ENCODE data around the gene TYMP. TPM values are rescaled to one million over a fixed set of nuclear protein-coding genes. Genes with fewer than 3 reads are reported as not detected.
A peak's percentile ranks its signal among the peaks of the same experiment; 100 is the strongest.

TYMP gene
- total RNA-seq, 2 donors from 2014 or later: 1.2 to 2.1 TPM

- Mint-ChIP-seq H3K36me3 (ENCODE audit: low read depth) (peaks cover 2% of the 10 kb centered on the region), H3K27ac (no peak overlapping the region), H3K27me3 (ENCODE audit: insufficient read depth) (no peaks in the 10 kb centered on the region), H3K9me3 (no peaks in the 10 kb centered on the region), H3K4me3 (no peak overlapping the region), H3K4me1 (peaks cover 8% of the 10 kb centered on the region)
- no peak overlapping the region for H3K4me3 ChIP-seq (ENCODE audit: low read length)
- H3K27ac ChIP-seq (ENCODE audit: low read depth, low read length): no peak overlapping the region
- WGBS, 2 experiments (ENCODE audit: insufficient coverage in 1 of 2, insufficient read length in 1 of 2): 90 to 92% methylated on average over 8 to 14 of the region's 14 CpGs
- no peak for TF ChIP-seq CTCF (conservative IDR thresholded peaks at IDR 0.05)
- H3K4me1 ChIP-seq (ENCODE audit: control insufficient read depth, insufficient read depth, low read length): peaks cover 8% of the 10 kb centered on the region
- H3K9me3 ChIP-seq (ENCODE audit: control insufficient read depth, low read length): no peaks in the 10 kb centered on the region
- peaks cover 15% of the 10 kb centered on the region for H3K36me3 ChIP-seq (ENCODE audit: control insufficient read depth, insufficient read depth, low read length)
- no peak for DNase-seq
- H3K9ac ChIP-seq (ENCODE audit: extremely low read depth, low read length, poor library complexity, severe bottlenecking): no peak overlapping the region
- no peaks in the 10 kb centered on the region for H3K27me3 ChIP-seq (ENCODE audit: control insufficient read depth, insufficient read depth, low read length, poor library complexity, severe bottlenecking)
Observed at GRCh38 chr22:50505276-50505775, 24.5 kb downstream of the TYMP start.

GRCh38 chr22:50504369-50505211, 25.2 kb downstream of the TYMP start:
- no peaks in the 10 kb centered on the region for H3K27me3 Mint-ChIP-seq (ENCODE audit: insufficient read depth)
- peaks cover 2% of the 10 kb centered on the region for H3K36me3 Mint-ChIP-seq (ENCODE audit: low read depth)
- Histone ChIP-seq H3K27me3 (ENCODE audit: control insufficient read depth, insufficient read depth, low read length, poor library complexity, severe bottlenecking) (no peaks in the 10 kb centered on the region), H3K36me3 (ENCODE audit: control insufficient read depth, insufficient read depth, low read length) (peaks cover 15% of the 10 kb centered on the region), H3K27ac (ENCODE audit: low read depth, low read length) (no peak overlapping the region), H3K4me3 (ENCODE audit: low read length) (no peak overlapping the region), H3K9ac (ENCODE audit: extremely low read depth, low read length, poor library complexity, severe bottlenecking) (no peak overlapping the region), H3K4me1 (ENCODE audit: control insufficient read depth, insufficient read depth, low read length) (peaks cover 8% of the 10 kb centered on the region), H3K9me3 (ENCODE audit: control insufficient read depth, low read length) (no peaks in the 10 kb centered on the region)
- H3K4me1 Mint-ChIP-seq: peaks cover 8% of the 10 kb centered on the region
- no peak overlapping the region for H3K27ac Mint-ChIP-seq
- no peak for DNase-seq
- H3K9me3 Mint-ChIP-seq: no peaks in the 10 kb centered on the region
- WGBS, 2 experiments (ENCODE audit: insufficient coverage in 1 of 2, insufficient read length in 1 of 2): 93 to 95% methylated on average over 25 to 43 of the region's 44 CpGs
- TF ChIP-seq CTCF (conservative IDR thresholded peaks at IDR 0.05): no peak
- H3K4me3 Mint-ChIP-seq: no peak overlapping the region

- Mint-ChIP-seq H3K36me3 (ENCODE audit: low read depth) (peaks cover 2% of the 10 kb centered on the region), H3K4me3 (no peak overlapping the region), H3K9me3 (no peaks in the 10 kb centered on the region), H3K4me1 (peaks cover 1% of the 10 kb centered on the region), H3K27ac (no peak overlapping the region), H3K27me3 (ENCODE audit: insufficient read depth) (no peaks in the 10 kb centered on the region)
- H3K4me1 ChIP-seq (ENCODE audit: control insufficient read depth, insufficient read depth, low read length): no peaks in the 10 kb centered on the region
- no peak overlapping the region for H3K27ac ChIP-seq (ENCODE audit: low read depth, low read length)
- no peak overlapping the region for H3K9ac ChIP-seq (ENCODE audit: extremely low read depth, low read length, poor library complexity, severe bottlenecking)
- peaks cover 15% of the 10 kb centered on the region for H3K36me3 ChIP-seq (ENCODE audit: control insufficient read depth, insufficient read depth, low read length)
- no peaks in the 10 kb centered on the region for H3K27me3 ChIP-seq (ENCODE audit: control insufficient read depth, insufficient read depth, low read length, poor library complexity, severe bottlenecking)
- peak; percentile 58 for DNase-seq
- 93 to 98% methylated on average over 10 to 20 of the region's 26 CpGs for WGBS, 2 experiments (ENCODE audit: insufficient coverage in 1 of 2, insufficient read length in 1 of 2)
- no peak overlapping the region for H3K4me3 ChIP-seq (ENCODE audit: low read length)
- H3K9me3 ChIP-seq (ENCODE audit: control insufficient read depth, low read length): no peaks in the 10 kb centered on the region
- no peak for TF ChIP-seq CTCF (conservative IDR thresholded peaks at IDR 0.05)
Observed at GRCh38 chr22:50503475-50504145, 26.2 kb downstream of the TYMP start.

Data from endodermal cell (in vitro differentiated cells).